ENCODE measurements around the gene BDH1. TPM values are rescaled to one million over a fixed set of nuclear protein-coding genes. Genes with fewer than 3 reads are reported as not detected.

Gene BDH1
- total and polyA plus RNA-seq, 2 of the 13 experiments (the other 11 are each of a cell fraction or from before 2014, with no cell fraction given) = 21.2 to 71.9 TPM

GRCh38 chr3:197600796-197601565, 45.2 kb upstream of the BDH1 start:
- BruUV-seq (replicated peaks) = no TSS peak
- Histone ChIP-seq H3K4me3 (replicated peaks in 1 of 3; ENCODE audit: insufficient read depth in 1 of 3, low read depth in 2 of 3, low read length in 3 of 3) (no peak overlapping the region), H3K27ac (ENCODE audit: extremely low read length, insufficient read depth, low read length) (no peak overlapping the region), H3K9ac (ENCODE audit: insufficient read depth, low read depth, low read length) (no peak overlapping the region), H3K79me2 (ENCODE audit: insufficient read depth, low read length) (no peaks in the 10 kb centered on the region), H3K36me3 (replicated peaks in 1 of 2; ENCODE audit: control insufficient read depth in 1 of 2, insufficient read depth in 2 of 2, low read length in 2 of 2) (no peaks in the 10 kb centered on the region), H3K4me1 (ENCODE audit: insufficient read depth, low read length) (peaks cover 36% of the 10 kb centered on the region), H3K27me3 (ENCODE audit: control insufficient read depth in 1 of 2, insufficient read depth in 2 of 2, low read length in 2 of 2) (no peaks in the 10 kb centered on the region; a peak in 1 of 5 replicates), H3K4me2 (ENCODE audit: low read depth, low read length) (no peak overlapping the region), H2AFZ (ENCODE audit: low read length) (no peak overlapping the region), H4K20me1 (ENCODE audit: insufficient read depth, low read length) (no peaks in the 10 kb centered on the region), H3K9me3 (ENCODE audit: low read length) (no peaks in the 10 kb centered on the region)
- FAIRE-seq (no peak), DNase-seq (ENCODE audit: low spot score) (no peak), ATAC-seq (no peak)
- ChIA-PET POLR2A (interaction anchor here (1.0 kb wide), 1 partner anchor 28 kb away, joined by 3 read pairs; no protein-coding TSS in a partner anchor), CTCF (ENCODE audit: low intra/inter-chr PET ratio, low total read pairs) (no interaction called here)
- WGBS (ENCODE audit: low lambda C conversion rate) = 95% methylated on average over 22 of the region's 22 CpGs
- TF ChIP-seq POLR2AphosphoS5 (IDR thresholded peaks at IDR 0.05; ENCODE audit: low read depth, low read length) = 0 out of 2 replicates have a peak, but pooled peaks have one; percentile 14
- 0 out of 2 replicates have a peak, but pooled peaks have one; percentile 41 for TF ChIP-seq ZNF629 (CRISPR knock-in tag; conservative IDR thresholded peaks at IDR 0.05)
- no peak for TF ChIP-seq GZF1 (CRISPR knock-in tag; IDR thresholded peaks at IDR 0.05)
- no peak for TF ChIP-seq PATZ1 (CRISPR knock-in tag; IDR thresholded peaks at IDR 0.05)
- peak; percentile 20; the same call in 1 of the 2 replicates for TF ChIP-seq ZNF687 (CRISPR knock-in tag; IDR thresholded peaks at IDR 0.05)
- no peak for TF ChIP-seq CCAR2 (optimal IDR thresholded peaks at IDR 0.05; ENCODE audit: low read depth, low read length)
- TF ChIP-seq AGO2 (optimal IDR thresholded peaks at IDR 0.05; ENCODE audit: low read depth, low read length) = peak; percentile 48
- TF ChIP-seq ZNF224 (CRISPR knock-in tag; IDR thresholded peaks at IDR 0.05) = no peak
- TF ChIP-seq ZC3H13 (CRISPR knock-in tag; IDR thresholded peaks at IDR 0.05) = peak; percentile 34; the same call in 1 of the 2 replicates
- no peak for TF ChIP-seq REXO4 (CRISPR knock-in tag; IDR thresholded peaks at IDR 0.05; ENCODE audit: borderline replicate concordance)
- in situ Hi-C loops (cut with HindIII; ENCODE audit: extremely low pct_ligation_motif_present, low pct_unique_long_range_greater_than_20kb) = no loop called here
- intact Hi-C loops (cut with micrococcal nuclease; ENCODE audit: unreplicated experiment) = no loop called here
